ENCODE results near the gene KLHL22.
"Not testable (repeated sequence)": the region's sequence is repeated elsewhere in the genome, so short reads cannot be mapped to it uniquely, and the experiment has no call there.

KLHL22 gene

GRCh38 chr22:20483143-20483506, 12.5 kb downstream of the KLHL22 start:
- not testable (repeated sequence) for H3K4me3 ChIP-seq (ENCODE audit: low read length); H3K27ac ChIP-seq (ENCODE audit: low read depth, low read length); H3K4me1 ChIP-seq (ENCODE audit: insufficient read depth, low read length); H3K27me3 ChIP-seq (ENCODE audit: insufficient read depth, low read length); H3K36me3 ChIP-seq (ENCODE audit: insufficient read depth, low read length); H3K9ac ChIP-seq (ENCODE audit: low read depth, low read length); H3K9me3 ChIP-seq (ENCODE audit: insufficient read depth, low read depth, low read length)
- WGBS = 97% methylated on average over 7 of the region's 7 CpGs

DNA sequence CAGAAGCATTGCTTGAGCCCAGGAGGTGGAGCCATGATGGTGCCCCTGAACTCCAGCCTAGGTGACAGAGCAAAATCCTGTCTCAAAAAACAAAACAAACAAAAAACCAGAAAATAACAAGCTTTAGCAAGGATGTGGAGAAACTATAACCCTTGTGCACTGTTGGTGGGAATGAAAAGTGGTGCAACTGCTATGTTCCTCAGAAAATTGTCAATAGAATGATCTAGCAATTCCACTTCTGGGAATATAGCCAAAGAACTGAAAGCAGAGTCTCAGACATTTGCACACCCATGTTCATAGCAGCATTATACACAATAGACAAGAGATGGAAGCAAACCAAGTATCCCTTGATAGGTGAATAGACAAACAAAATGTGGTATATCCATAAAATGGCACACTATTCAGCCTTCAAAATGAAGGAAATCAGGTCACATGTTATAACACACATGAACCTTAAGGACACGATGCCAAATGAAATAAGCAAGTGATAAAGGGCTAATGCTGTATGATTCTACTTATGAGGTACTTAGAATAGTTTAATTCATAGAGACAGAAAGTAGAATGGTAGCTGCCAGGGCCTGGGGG, 15.9 kb downstream of the KLHL22 start:
- no peak overlapping the region for H3K9ac ChIP-seq (ENCODE audit: low read depth, low read length)
- H3K4me1 ChIP-seq (ENCODE audit: insufficient read depth, low read length) = no peaks in the 10 kb centered on the region
- no peaks in the 10 kb centered on the region for H3K27me3 ChIP-seq (ENCODE audit: insufficient read depth, low read length)
- no peak overlapping the region for H3K4me3 ChIP-seq (ENCODE audit: low read length)
- no peak overlapping the region for H3K27ac ChIP-seq (ENCODE audit: low read depth, low read length)
- no peaks in the 10 kb centered on the region for H3K36me3 ChIP-seq (ENCODE audit: insufficient read depth, low read length)
- WGBS = 100% methylated on average over 1 of the region's 1 CpG
- no peaks in the 10 kb centered on the region for H3K9me3 ChIP-seq (ENCODE audit: insufficient read depth, low read depth, low read length)

GRCh38 chr22:20478059-20478458, 17.5 kb downstream of the KLHL22 start:
- not testable (repeated sequence) for H3K9me3 ChIP-seq (ENCODE audit: insufficient read depth, low read depth, low read length); H3K27me3 ChIP-seq (ENCODE audit: insufficient read depth, low read length); H3K4me1 ChIP-seq (ENCODE audit: insufficient read depth, low read length); H3K9ac ChIP-seq (ENCODE audit: low read depth, low read length); H3K27ac ChIP-seq (ENCODE audit: low read depth, low read length); H3K4me3 ChIP-seq (ENCODE audit: low read length); H3K36me3 ChIP-seq (ENCODE audit: insufficient read depth, low read length)
- 100% methylated on average over 5 of the region's 6 CpGs for WGBS

GRCh38 chr22:20475569-20475968, 20.0 kb downstream of the KLHL22 start:
- H3K27ac ChIP-seq (ENCODE audit: low read depth, low read length); H3K27me3 ChIP-seq (ENCODE audit: insufficient read depth, low read length); H3K4me1 ChIP-seq (ENCODE audit: insufficient read depth, low read length); H3K4me3 ChIP-seq (ENCODE audit: low read length); H3K9me3 ChIP-seq (ENCODE audit: insufficient read depth, low read depth, low read length); H3K9ac ChIP-seq (ENCODE audit: low read depth, low read length); H3K36me3 ChIP-seq (ENCODE audit: insufficient read depth, low read length): not testable (repeated sequence)
- WGBS = 92% methylated on average over 12 of the region's 12 CpGs

GRCh38 chr22:20475115-20475436, 20.5 kb downstream of the KLHL22 start:
- Histone ChIP-seq H3K27me3 (ENCODE audit: insufficient read depth, low read length) (no peaks in the 10 kb centered on the region), H3K36me3 (ENCODE audit: insufficient read depth, low read length) (peaks cover 5% of the 10 kb centered on the region; the same call in 1 of the 2 replicates), H3K27ac (ENCODE audit: low read depth, low read length) (no peak overlapping the region), H3K4me1 (ENCODE audit: insufficient read depth, low read length) (no peaks in the 10 kb centered on the region), H3K9ac (ENCODE audit: low read depth, low read length) (no peak overlapping the region), H3K4me3 (ENCODE audit: low read length) (no peak overlapping the region), H3K9me3 (ENCODE audit: insufficient read depth, low read depth, low read length) (no peaks in the 10 kb centered on the region)
- 100% methylated on average over 3 of the region's 4 CpGs for WGBS

DNA sequence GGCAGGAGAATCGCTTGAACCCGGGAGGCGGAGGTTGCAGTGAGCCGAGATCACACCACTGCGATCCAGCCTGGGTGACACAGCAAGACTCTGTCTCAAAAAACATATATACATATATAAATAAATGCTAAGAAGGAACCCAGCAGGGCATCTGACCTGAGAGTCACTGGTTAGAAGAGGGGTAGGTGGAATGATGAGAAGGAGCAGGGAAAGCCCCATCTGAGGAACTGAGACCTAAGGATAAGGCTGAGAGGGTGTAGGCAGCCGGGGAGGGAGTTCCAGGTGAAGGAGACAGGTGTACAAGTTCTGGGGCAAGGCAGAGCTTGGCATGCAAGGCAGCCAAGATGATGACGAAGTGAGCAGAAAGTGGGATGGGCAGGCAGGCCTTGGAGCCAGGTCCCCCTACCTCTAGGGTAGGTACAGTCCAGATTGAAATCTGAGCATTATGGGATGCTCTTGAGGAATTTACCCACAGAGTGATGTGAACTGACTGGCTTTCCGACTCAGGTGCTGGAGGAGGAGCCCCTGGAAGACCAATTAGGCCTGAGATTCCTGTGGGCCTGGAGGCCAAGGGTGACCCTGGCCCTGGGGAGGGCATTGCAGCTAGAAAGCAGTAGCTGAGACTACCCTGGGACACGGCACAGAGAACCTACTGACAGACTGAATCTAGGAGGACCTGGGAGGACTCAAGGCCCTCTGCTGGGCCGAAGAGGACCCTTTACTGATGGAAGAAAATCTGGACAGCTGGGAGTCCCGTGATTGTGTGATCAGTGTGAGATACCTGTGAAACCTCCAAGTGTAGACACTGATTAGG, 22.8 kb downstream of the KLHL22 start:
- H3K4me1 ChIP-seq (ENCODE audit: insufficient read depth, low read length) = no peaks in the 10 kb centered on the region
- H3K9me3 ChIP-seq (ENCODE audit: insufficient read depth, low read depth, low read length) = no peaks in the 10 kb centered on the region
- WGBS = 93% methylated on average over 9 of the region's 11 CpGs
- no peaks in the 10 kb centered on the region for H3K27me3 ChIP-seq (ENCODE audit: insufficient read depth, low read length)
- H3K36me3 ChIP-seq (ENCODE audit: insufficient read depth, low read length) = peaks cover 5% of the 10 kb centered on the region; the same call in 1 of the 2 replicates
- H3K9ac ChIP-seq (ENCODE audit: low read depth, low read length) = no peak overlapping the region
- no peak overlapping the region for H3K27ac ChIP-seq (ENCODE audit: low read depth, low read length)
- no peak overlapping the region for H3K4me3 ChIP-seq (ENCODE audit: low read length)

- Histone ChIP-seq H3K27ac (ENCODE audit: low read depth, low read length) (no peak overlapping the region), H3K36me3 (ENCODE audit: insufficient read depth, low read length) (peaks cover 5% of the 10 kb centered on the region; the same call in 1 of the 2 replicates), H3K4me1 (ENCODE audit: insufficient read depth, low read length) (no peaks in the 10 kb centered on the region), H3K27me3 (ENCODE audit: insufficient read depth, low read length) (no peaks in the 10 kb centered on the region), H3K9ac (ENCODE audit: low read depth, low read length) (no peak overlapping the region), H3K9me3 (ENCODE audit: insufficient read depth, low read depth, low read length) (no peaks in the 10 kb centered on the region), H3K4me3 (ENCODE audit: low read length) (no peak overlapping the region)
- WGBS = 94% methylated on average over 9 of the region's 9 CpGs
Measured at GRCh38 chr22:20471126-20471833, 24.3 kb downstream of the KLHL22 start.

DNA sequence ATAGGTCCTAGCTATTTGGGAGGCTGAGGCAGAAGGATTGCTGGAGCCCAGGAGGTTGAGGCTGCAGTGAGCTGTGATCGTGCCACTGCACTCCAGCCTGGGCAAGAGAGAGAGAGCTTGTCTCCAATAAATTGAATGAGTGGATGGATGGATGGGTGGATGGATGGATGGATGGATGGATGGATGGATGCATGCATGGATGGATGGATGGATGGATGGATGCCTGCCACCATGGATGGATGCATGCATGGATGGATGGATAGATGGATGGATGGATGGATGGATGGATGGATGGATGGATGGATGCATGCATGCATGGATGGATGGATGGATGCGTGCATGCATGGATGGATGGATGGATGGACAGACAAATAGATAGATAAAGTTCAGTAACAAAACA, 25.1 kb downstream of the KLHL22 start:
- H3K27me3 ChIP-seq (ENCODE audit: insufficient read depth, low read length); H3K27ac ChIP-seq (ENCODE audit: low read depth, low read length); H3K36me3 ChIP-seq (ENCODE audit: insufficient read depth, low read length); H3K9me3 ChIP-seq (ENCODE audit: insufficient read depth, low read depth, low read length); H3K9ac ChIP-seq (ENCODE audit: low read depth, low read length); H3K4me1 ChIP-seq (ENCODE audit: insufficient read depth, low read length); H3K4me3 ChIP-seq (ENCODE audit: low read length): not testable (repeated sequence)
- 92% methylated on average over 2 of the region's 2 CpGs for WGBS

DNA sequence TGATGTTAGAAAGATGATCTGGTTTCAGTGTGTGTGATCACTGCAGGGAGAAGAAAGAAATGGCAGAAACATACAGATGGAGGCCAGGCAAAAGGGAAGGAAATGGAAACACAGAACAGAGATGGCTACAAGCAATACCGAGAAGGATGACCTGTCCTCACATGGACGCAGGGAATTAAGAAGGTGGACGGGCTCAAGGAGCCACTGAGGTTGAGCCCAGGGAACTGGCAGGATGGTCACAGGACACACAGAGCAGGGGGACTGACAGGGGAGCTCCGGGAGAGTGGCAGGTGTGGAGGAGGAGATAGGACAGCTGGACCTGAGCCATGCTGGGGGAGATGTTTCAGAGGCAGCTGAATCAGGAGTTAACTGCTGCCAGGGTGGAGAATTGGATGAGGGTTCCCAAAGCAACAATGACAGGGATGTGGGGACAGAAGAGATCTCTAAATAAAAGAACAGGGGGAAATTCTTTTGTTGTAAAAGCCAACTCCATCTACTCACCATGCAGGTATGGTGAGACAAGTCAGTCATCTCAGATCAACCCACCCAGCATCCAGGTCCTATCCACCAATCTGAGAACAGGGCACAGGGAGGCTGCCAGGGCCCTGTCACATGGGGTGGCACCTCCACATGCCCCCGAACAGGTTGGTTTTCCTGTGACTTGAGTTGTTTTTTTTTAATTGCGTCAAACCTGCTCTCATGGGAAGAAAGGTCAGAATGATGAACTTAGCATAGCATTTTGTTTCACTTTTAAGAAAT, 26.3 kb downstream of the KLHL22 start:
- Histone ChIP-seq H3K36me3 (ENCODE audit: insufficient read depth, low read length) (peaks cover 5% of the 10 kb centered on the region; the same call in 1 of the 2 replicates), H3K27me3 (ENCODE audit: insufficient read depth, low read length) (no peaks in the 10 kb centered on the region), H3K9me3 (ENCODE audit: insufficient read depth, low read depth, low read length) (no peaks in the 10 kb centered on the region), H3K9ac (ENCODE audit: low read depth, low read length) (no peak overlapping the region), H3K4me3 (ENCODE audit: low read length) (no peak overlapping the region), H3K27ac (ENCODE audit: low read depth, low read length) (no peak overlapping the region), H3K4me1 (ENCODE audit: insufficient read depth, low read length) (no peaks in the 10 kb centered on the region)
- WGBS = 90% methylated on average over 6 of the region's 6 CpGs

- no peak overlapping the region for H3K9ac ChIP-seq (ENCODE audit: low read depth, low read length)
- WGBS = 90% methylated on average over 3 of the region's 3 CpGs
- H3K4me3 ChIP-seq (ENCODE audit: low read length) = no peak overlapping the region
- no peaks in the 10 kb centered on the region for H3K4me1 ChIP-seq (ENCODE audit: insufficient read depth, low read length)
- no peak overlapping the region for H3K27ac ChIP-seq (ENCODE audit: low read depth, low read length)
- no peaks in the 10 kb centered on the region for H3K27me3 ChIP-seq (ENCODE audit: insufficient read depth, low read length)
- peaks cover 8% of the 10 kb centered on the region; the same call in 1 of the 2 replicates for H3K36me3 ChIP-seq (ENCODE audit: insufficient read depth, low read length)
- H3K9me3 ChIP-seq (ENCODE audit: insufficient read depth, low read depth, low read length) = no peaks in the 10 kb centered on the region
Measured at GRCh38 chr22:20466659-20467379, 28.8 kb downstream of the KLHL22 start.

All from HUES64 (cell line).